ENCODE measurements around the gene DOK5. TPM values are rescaled to one million over a fixed set of nuclear protein-coding genes. Genes with fewer than 3 reads are reported as not detected.

DOK5 gene
- total and polyA plus RNA-seq, 12 donors, result 0.29 to 2.0 (median 1.2) TPM; not detected in 1

DNA sequence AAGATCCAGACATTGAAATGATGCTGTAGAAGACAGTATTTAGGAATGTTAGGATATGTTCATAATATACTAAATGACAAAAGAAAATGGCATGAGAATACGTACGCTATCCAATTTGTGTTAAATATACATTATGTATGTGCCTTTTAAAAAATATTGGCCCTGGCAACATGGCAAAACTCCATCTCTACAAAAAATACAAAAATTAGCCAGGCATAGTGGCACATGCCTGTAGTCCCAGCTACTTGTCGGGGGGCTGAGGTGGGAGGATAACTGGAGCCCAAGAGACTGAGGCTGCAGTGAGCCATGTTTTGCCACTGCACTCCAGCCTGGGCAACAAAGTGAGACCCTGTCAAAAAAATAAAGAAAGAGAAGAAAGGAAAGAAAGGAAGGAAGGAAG, 155.7 kb downstream of the DOK5 start:
- Histone ChIP-seq H3K9me3 (replicated peaks in 1 of 3) (no peaks in the 10 kb centered on the region), H3K27me3 (no peaks in the 10 kb centered on the region), H3K36me3 (replicated peaks in 1 of 2) (no peaks in the 10 kb centered on the region), H3K4me1 (replicated peaks in 1 of 2) (no peaks in the 10 kb centered on the region), H3K27ac (no peak overlapping the region), H3K4me3 (no peak overlapping the region)
- 90 to 96% (median 92%) methylated on average over 3 of the region's 3 CpGs for WGBS, 4 donors
- intact Hi-C loops (cut with DNase I), result no loop called here
- no peak for DNase-seq
- TF ChIP-seq, protein P1, sequence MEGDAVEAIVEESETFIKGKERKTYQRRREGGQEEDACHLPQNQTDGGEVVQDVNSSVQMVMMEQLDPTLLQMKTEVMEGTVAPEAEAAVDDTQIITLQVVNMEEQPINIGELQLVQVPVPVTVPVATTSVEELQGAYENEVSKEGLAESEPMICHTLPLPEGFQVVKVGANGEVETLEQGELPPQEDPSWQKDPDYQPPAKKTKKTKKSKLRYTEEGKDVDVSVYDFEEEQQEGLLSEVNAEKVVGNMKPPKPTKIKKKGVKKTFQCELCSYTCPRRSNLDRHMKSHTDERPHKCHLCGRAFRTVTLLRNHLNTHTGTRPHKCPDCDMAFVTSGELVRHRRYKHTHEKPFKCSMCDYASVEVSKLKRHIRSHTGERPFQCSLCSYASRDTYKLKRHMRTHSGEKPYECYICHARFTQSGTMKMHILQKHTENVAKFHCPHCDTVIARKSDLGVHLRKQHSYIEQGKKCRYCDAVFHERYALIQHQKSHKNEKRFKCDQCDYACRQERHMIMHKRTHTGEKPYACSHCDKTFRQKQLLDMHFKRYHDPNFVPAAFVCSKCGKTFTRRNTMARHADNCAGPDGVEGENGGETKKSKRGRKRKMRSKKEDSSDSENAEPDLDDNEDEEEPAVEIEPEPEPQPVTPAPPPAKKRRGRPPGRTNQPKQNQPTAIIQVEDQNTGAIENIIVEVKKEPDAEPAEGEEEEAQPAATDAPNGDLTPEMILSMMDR (IDR thresholded peaks at IDR 0.05), result no peak
- no peak for TF ChIP-seq POLR2A (IDR thresholded peaks at IDR 0.05)

DNA sequence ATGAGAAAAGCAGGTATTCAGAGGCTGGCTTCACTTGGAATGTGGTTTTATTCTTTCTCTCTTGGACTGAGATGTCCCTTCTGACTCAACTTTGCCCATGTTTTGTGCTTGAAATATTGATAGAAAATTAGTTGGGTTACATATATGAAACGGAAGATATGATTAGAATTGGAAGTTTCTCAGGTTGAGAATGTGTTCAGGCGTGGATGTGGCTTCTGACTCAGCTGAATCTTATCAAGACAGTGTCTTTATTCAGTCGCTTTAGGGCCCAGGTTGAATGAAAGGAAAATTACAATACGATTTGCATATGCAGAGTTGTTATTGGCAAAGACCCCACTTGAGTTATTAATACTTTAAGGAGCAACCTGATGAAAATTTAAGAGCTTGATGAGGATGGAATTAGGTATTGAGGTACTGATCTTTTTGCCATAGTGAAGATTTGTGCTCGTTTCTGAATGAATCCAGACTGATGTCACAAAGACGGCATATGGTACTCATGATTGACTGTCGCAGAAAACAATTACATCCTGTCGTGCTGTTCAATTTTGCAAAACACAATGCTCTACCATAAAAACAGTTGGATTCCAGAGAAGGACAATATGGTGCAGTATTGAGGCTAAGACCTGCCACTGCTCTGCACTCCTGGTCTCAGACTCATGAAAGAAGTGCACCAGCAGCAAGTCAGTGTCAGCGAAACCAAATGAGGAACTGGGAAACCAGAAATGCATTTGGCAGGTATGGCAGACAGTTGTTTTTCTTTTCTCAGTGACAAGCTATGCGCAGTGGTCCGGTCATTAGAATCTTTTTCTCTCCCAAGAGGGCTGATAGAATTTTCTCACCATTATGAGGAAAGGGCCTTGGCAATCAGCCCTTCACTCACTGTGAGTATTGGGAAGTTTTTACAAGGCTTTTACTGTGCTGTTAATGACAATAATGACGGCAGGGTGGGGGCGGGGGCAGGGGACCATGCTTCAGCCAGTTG, 158.3 kb downstream of the DOK5 start:
- Histone ChIP-seq H3K9me3 (replicated peaks in 1 of 3) (no peaks in the 10 kb centered on the region), H3K27me3 (peaks cover 4% of the 10 kb centered on the region), H3K36me3 (replicated peaks in 1 of 2) (no peaks in the 10 kb centered on the region), H3K27ac (no peak overlapping the region), H3K4me1 (replicated peaks in 1 of 2) (no peaks in the 10 kb centered on the region), H3K4me3 (no peak overlapping the region)
- intact Hi-C loops (cut with DNase I), result no loop called here
- WGBS, 4 donors, result 71 to 76% (median 76%) methylated on average over 13 of the region's 13 CpGs
- no peak for TF ChIP-seq POLR2A (IDR thresholded peaks at IDR 0.05)
- TF ChIP-seq, protein P1 (IDR thresholded peaks at IDR 0.05), result no peak
- no peak for DNase-seq

DNA sequence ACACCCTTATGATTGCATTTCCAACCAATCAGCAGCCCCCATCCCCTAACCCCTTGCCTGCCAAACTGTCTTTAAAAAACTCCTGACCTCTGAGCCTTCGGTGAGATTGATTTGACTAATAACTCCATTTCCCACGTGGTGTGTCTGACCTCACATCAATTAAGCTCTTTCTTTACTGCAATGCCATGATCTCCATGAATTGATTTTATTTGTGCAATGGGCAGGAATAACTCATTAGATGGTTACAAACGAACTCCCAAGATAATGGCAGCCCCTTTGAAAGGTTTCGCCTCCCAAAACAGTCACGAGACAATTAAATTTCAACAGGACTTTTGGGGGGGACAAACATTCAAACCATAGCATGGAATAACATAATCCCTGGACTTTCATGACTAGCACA, 161.2 kb downstream of the DOK5 start:
- H3K4me3 ChIP-seq, result no peak overlapping the region
- H3K36me3 ChIP-seq (replicated peaks in 1 of 2), result no peaks in the 10 kb centered on the region
- no peaks in the 10 kb centered on the region for H3K4me1 ChIP-seq (replicated peaks in 1 of 2)
- intact Hi-C loops (cut with DNase I), result no loop called here
- peaks cover 4% of the 10 kb centered on the region for H3K27me3 ChIP-seq
- TF ChIP-seq POLR2A (IDR thresholded peaks at IDR 0.05), result no peak
- TF ChIP-seq, protein P1 (IDR thresholded peaks at IDR 0.05), result no peak
- no peaks in the 10 kb centered on the region for H3K9me3 ChIP-seq (replicated peaks in 1 of 3)
- no peak overlapping the region for H3K27ac ChIP-seq
- no peak for DNase-seq
- 60 to 73% (median 69%) methylated on average over 5 of the region's 5 CpGs for WGBS, 4 donors

DNA sequence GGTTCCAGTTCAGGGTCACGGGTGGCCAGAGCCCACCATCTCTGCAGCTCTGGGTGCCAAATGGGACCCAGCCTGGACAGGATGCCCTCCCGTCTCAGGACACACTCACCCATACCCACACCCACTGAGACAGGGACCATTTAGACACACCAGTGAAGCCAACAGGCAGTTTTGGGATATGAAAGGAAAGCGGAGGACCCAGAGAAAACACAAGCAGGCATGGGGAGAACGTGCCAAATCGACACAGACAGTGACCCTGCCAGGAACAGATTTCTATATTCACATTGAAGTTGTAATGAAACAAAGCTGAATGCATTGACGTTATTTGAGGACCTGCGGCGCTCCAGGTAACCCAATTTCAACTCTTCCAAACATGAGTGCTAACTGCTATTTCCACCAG, 164.5 kb downstream of the DOK5 start:
- WGBS, 4 donors, result 80 to 91% (median 89%) methylated on average over 8 of the region's 8 CpGs
- intact Hi-C loops (cut with DNase I), result loop anchor here (5.0 to 10.0 kb wide), 2 partner anchors 418 to 535 kb away; no protein-coding TSS in a partner anchor
- DNase-seq, result no peak
- no peak overlapping the region for H3K4me3 ChIP-seq
- no peaks in the 10 kb centered on the region for H3K9me3 ChIP-seq (replicated peaks in 1 of 3)
- no peak for TF ChIP-seq POLR2A (IDR thresholded peaks at IDR 0.05)
- TF ChIP-seq, protein P1 (IDR thresholded peaks at IDR 0.05), result no peak
- H3K27me3 ChIP-seq, result peaks cover 4% of the 10 kb centered on the region
- no peak overlapping the region for H3K27ac ChIP-seq
- no peaks in the 10 kb centered on the region for H3K4me1 ChIP-seq (replicated peaks in 1 of 2)
- H3K36me3 ChIP-seq (replicated peaks in 1 of 2), result no peaks in the 10 kb centered on the region

Data from adrenal gland (tissue), 12 donors.